GM12865 (cell line): ENCODE data around the gene TCF15.

Source experiments
- DNase-seq: peaks from one replicate; pipeline ENCODE4 v3.0.0; 2010; ENCODE audit warnings: low read depth
- H3K4me3 ChIP-seq: 2 replicates; pipeline ENCODE4 v1.5.1; 2011; ENCODE audit warnings: mild to moderate bottlenecking, low read depth, low read length, control low read depth
- TF ChIP-seq, protein P1 (sequence below): IDR thresholded peaks from 2 replicates; pipeline ENCODE4 v1.5.1; 2011; ENCODE audit warnings: low read length, control low read depth, low read depth, inconsistent platforms; ENCODE audit not compliant: insufficient read depth; ENCODE audit errors: missing control alignments

Gene TCF15

DNA sequence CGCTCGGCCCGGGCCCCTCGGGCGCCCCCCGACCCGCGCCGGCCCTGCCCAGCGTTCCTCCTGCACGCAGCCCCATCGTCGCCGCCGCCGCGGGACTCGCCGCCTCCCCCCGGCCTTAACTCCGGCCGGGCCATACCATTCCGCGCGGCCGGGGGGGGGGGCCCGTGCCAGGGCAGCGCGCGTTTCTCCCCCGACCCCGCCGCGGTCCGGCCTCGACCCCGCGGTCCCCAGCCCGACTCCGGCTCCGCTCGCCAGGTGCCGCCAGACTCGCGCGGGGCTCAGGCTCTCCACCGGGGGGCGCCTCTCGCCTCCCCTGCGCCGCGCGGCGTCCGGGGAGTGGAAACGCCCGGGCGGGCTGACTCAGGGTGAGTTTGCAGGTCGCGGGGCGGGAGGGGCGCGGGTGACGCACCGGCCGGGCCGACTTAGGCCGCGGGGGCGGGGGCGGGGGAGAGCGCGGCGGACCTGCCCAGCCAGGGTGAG lies 43.0 kb upstream of the TCF15 start, which contains the start of gene SRXN1:
Gene SRXN1 (minus strand): TSS at position 91 of the 480 bp plus-strand sequence. CDS start 15 bp downstream, at position 76.
- TF ChIP-seq, protein P1, sequence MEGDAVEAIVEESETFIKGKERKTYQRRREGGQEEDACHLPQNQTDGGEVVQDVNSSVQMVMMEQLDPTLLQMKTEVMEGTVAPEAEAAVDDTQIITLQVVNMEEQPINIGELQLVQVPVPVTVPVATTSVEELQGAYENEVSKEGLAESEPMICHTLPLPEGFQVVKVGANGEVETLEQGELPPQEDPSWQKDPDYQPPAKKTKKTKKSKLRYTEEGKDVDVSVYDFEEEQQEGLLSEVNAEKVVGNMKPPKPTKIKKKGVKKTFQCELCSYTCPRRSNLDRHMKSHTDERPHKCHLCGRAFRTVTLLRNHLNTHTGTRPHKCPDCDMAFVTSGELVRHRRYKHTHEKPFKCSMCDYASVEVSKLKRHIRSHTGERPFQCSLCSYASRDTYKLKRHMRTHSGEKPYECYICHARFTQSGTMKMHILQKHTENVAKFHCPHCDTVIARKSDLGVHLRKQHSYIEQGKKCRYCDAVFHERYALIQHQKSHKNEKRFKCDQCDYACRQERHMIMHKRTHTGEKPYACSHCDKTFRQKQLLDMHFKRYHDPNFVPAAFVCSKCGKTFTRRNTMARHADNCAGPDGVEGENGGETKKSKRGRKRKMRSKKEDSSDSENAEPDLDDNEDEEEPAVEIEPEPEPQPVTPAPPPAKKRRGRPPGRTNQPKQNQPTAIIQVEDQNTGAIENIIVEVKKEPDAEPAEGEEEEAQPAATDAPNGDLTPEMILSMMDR = peak; percentile 60
- DNase-seq = peak; percentile 95
- peak within 1 kb of the TSS; percentile 64 for H3K4me3 ChIP-seq

DNA sequence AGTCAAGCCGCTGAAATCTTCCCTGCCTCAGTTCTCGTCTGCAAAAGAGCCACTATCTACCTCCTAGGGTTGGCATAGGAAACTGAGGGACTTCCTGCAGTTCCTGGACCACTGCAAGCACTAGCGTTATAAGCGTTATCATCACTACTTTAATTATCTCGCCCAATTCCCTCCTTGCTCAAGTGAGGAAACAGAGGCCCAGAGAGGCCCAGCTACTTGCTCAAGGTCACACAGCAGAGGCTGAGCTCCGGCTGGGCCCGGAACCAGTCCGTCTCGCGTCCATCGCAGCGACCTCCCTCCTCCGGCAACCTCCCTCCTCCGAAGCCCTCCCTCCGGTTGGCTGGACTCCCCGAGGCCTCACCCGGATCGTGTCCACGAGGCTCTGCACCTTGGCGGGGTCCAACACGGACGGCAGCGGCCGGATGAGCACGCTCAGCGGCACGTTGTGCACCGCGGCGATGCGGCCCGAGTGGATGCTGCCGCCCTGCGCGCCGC lies 42.6 kb upstream of the TCF15 start:
- DNase-seq = no peak
- TF ChIP-seq, protein P1 = no peak
- H3K4me3 ChIP-seq = peak overlapping the region; percentile 64

- TF ChIP-seq, protein P1 = no peak
- peak overlapping the region; percentile 64 for H3K4me3 ChIP-seq
- DNase-seq = peak; percentile 23
Observed at GRCh38 chr20:651713-652614, 41.9 kb upstream of the TCF15 start.

GRCh38 chr20:650954-651353 lies 40.8 kb upstream of the TCF15 start:
- no peak overlapping the region for H3K4me3 ChIP-seq
- TF ChIP-seq, protein P1 = no peak
- DNase-seq = no peak

GRCh38 chr20:650281-650680 lies 40.2 kb upstream of the TCF15 start:
- TF ChIP-seq, protein P1 = no peak
- no peak for DNase-seq
- H3K4me3 ChIP-seq = no peak overlapping the region

- TF ChIP-seq, protein P1 = no peak
- DNase-seq = no peak
- no peak overlapping the region for H3K4me3 ChIP-seq
Observed at GRCh38 chr20:647479-648019, 37.4 kb upstream of the TCF15 start.
